ENCODE results near the gene DHDH. TPM values are rescaled to one million over a fixed set of nuclear protein-coding genes. Genes with fewer than 3 reads are reported as not detected.

Gene DHDH
- polyA plus RNA-seq, 3 donors = 0.38 TPM; not detected in 2

DNA sequence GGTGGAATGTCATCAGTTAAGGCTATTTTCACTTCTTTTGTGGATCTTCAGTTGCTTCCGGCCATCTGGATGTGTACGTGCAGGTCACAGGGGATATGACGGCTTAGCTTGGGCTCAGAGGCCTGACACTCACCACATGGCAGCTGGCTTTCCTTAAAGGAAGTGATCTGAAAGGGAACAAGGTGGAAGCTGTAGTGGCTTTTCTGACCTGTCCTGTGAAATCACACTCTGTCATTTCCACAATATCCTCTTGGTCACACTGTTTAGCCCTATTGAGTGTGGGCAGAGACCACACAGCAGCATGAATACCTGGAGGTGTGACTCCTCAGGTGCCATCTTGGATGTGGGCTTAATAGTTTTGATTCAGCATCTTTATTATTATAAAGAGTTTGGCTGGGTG lies 16.7 kb downstream of the DHDH start:
- Histone ChIP-seq H3K4me3 (replicated peaks in 1 of 3; ENCODE audit: low read depth in 2 of 3, low read length in 3 of 3) (no peak overlapping the region), H3K4me1 (ENCODE audit: control insufficient read depth in 1 of 2, insufficient read depth in 2 of 2, low read length in 2 of 2) (peaks cover 5 to 9% of the 10 kb centered on the region in 2 donors), H4K20me1 (ENCODE audit: insufficient read depth, low read length) (no peaks in the 10 kb centered on the region), H3K27ac (ENCODE audit: low read depth in 1 of 2, low read length in 2 of 2) (no peak overlapping the region), H3K79me2 (ENCODE audit: insufficient read depth, low read length) (peaks cover 8% of the 10 kb centered on the region), H3K4me2 (replicated peaks; ENCODE audit: extremely low read depth, low read length, poor library complexity, severe bottlenecking) (no peak overlapping the region), H3K36me3 (replicated peaks in 1 of 2; ENCODE audit: control insufficient read depth in 1 of 2, insufficient read depth in 2 of 2, low read length in 2 of 2) (no peaks in the 10 kb centered on the region), H3K27me3 (ENCODE audit: control insufficient read depth in 2 of 2, insufficient read depth in 2 of 2, low read length in 2 of 2) (no peaks in the 10 kb centered on the region), H2AFZ (ENCODE audit: insufficient read depth, low read depth, low read length, poor library complexity, severe bottlenecking) (no peak overlapping the region), H3K9me3 (replicated peaks in 1 of 2; ENCODE audit: control insufficient read depth in 1 of 2, insufficient read depth in 1 of 2, low read length in 2 of 2) (peaks cover 12 to 27% of the 10 kb centered on the region in 2 donors), H3K9ac (ENCODE audit: insufficient read depth, low read length, poor library complexity, severe bottlenecking) (no peak overlapping the region)
- no peak overlapping the region for H3K4me3 Mint-ChIP-seq
- H3K9me3 Mint-ChIP-seq = peaks cover 14 to 27% (median 22%) of the 10 kb centered on the region in 7 donors
- TF ChIP-seq, protein P1, sequence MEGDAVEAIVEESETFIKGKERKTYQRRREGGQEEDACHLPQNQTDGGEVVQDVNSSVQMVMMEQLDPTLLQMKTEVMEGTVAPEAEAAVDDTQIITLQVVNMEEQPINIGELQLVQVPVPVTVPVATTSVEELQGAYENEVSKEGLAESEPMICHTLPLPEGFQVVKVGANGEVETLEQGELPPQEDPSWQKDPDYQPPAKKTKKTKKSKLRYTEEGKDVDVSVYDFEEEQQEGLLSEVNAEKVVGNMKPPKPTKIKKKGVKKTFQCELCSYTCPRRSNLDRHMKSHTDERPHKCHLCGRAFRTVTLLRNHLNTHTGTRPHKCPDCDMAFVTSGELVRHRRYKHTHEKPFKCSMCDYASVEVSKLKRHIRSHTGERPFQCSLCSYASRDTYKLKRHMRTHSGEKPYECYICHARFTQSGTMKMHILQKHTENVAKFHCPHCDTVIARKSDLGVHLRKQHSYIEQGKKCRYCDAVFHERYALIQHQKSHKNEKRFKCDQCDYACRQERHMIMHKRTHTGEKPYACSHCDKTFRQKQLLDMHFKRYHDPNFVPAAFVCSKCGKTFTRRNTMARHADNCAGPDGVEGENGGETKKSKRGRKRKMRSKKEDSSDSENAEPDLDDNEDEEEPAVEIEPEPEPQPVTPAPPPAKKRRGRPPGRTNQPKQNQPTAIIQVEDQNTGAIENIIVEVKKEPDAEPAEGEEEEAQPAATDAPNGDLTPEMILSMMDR (IDR thresholded peaks at IDR 0.05) = no peak
- H3K27me3 Mint-ChIP-seq (ENCODE audit: low read depth in 3 of 3) = peaks cover 0 to 1% (median 0%) of the 10 kb centered on the region in 3 donors
- H3K4me1 Mint-ChIP-seq = peaks cover 10% of the 10 kb centered on the region
- intact Hi-C loops (cut with micrococcal nuclease) = loop anchor here in 1 of 2 donors (5.0 kb wide), 1 partner anchor 48 kb away; the partner anchor contains the start of gene NUCB1
- DNase-seq = no peak
- peak overlapping the region in 1 of 7 donors; percentile 28 for H3K27ac Mint-ChIP-seq
- 29% methylated on average over 2 of the region's 3 CpGs for WGBS (ENCODE audit: insufficient coverage)
- H3K36me3 Mint-ChIP-seq = no peaks in the 10 kb centered on the region

DNA sequence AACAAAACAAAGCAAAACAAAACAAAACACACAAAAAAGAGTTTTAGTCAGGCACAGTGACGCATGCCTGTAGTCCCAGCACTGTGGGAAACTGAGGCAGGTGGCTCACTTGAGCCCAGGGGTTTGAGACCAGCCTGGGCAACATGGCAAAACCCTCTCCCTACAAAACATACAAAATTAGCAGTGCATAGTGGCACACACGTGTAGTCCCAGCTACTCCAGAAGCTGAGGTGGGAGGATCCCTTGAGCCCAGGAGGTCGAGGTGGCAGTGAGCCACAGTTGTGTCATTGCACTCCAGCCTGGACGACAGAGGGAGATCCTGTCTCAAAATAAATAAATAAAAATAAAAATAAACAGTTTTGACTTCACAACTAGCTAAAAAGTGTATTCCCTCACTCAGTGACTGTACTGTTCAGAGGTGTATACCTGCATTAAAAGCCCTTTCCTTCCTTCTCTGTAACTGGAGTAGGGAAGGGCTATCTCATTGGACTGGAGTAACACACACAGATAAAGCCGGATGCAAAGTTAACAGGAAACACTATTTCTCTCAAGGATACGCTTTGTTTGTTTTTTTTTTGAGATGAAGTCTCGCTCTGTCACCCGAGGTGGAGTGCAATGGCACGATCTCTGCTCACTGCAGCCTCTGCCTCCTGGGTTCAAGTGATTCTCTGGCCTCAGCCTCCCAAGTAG lies 17.5 kb downstream of the DHDH start:
- H3K36me3 ChIP-seq (replicated peaks in 1 of 2; ENCODE audit: control insufficient read depth in 1 of 2, insufficient read depth in 2 of 2, low read length in 2 of 2) = peaks cover 0 to 2% of the 10 kb centered on the region in 2 donors
- TF ChIP-seq, protein P1 (IDR thresholded peaks at IDR 0.05) = no peak
- no peak overlapping the region for H2AFZ ChIP-seq (ENCODE audit: insufficient read depth, low read depth, low read length, poor library complexity, severe bottlenecking)
- peaks cover 12 to 27% of the 10 kb centered on the region in 2 donors for H3K9me3 ChIP-seq (replicated peaks in 1 of 2; ENCODE audit: control insufficient read depth in 1 of 2, insufficient read depth in 1 of 2, low read length in 2 of 2)
- H3K4me3 ChIP-seq (replicated peaks in 1 of 3; ENCODE audit: low read depth in 2 of 3, low read length in 3 of 3) = no peak overlapping the region
- H3K9me3 Mint-ChIP-seq = peaks cover 14 to 27% (median 22%) of the 10 kb centered on the region in 7 donors
- peaks cover 0 to 1% (median 0%) of the 10 kb centered on the region in 3 donors for H3K27me3 Mint-ChIP-seq (ENCODE audit: low read depth in 3 of 3)
- no peak for DNase-seq
- peaks cover 16% of the 10 kb centered on the region for H3K79me2 ChIP-seq (ENCODE audit: insufficient read depth, low read length)
- H3K36me3 Mint-ChIP-seq = peaks cover 2 to 5% of the 10 kb centered on the region in 2 donors
- H3K9ac ChIP-seq (ENCODE audit: insufficient read depth, low read length, poor library complexity, severe bottlenecking) = no peak overlapping the region
- no peak overlapping the region for H3K27ac Mint-ChIP-seq
- H3K27ac ChIP-seq (ENCODE audit: low read depth in 1 of 2, low read length in 2 of 2) = no peak overlapping the region
- H3K4me3 Mint-ChIP-seq = no peak overlapping the region
- H3K4me1 Mint-ChIP-seq = peaks cover 18% of the 10 kb centered on the region
- H3K27me3 ChIP-seq (ENCODE audit: control insufficient read depth in 2 of 2, insufficient read depth in 2 of 2, low read length in 2 of 2) = no peaks in the 10 kb centered on the region
- intact Hi-C loops (cut with micrococcal nuclease) = loop anchor here in 1 of 2 donors (5.0 kb wide), 1 partner anchor 49 kb away; the partner anchor contains the start of gene NUCB1
- 92% methylated on average over 7 of the region's 9 CpGs for WGBS (ENCODE audit: insufficient coverage)
- peaks cover 14 to 17% of the 10 kb centered on the region in 2 donors for H3K4me1 ChIP-seq (ENCODE audit: control insufficient read depth in 1 of 2, insufficient read depth in 2 of 2, low read length in 2 of 2)
- H4K20me1 ChIP-seq (ENCODE audit: insufficient read depth, low read length) = peaks cover 8% of the 10 kb centered on the region
- H3K4me2 ChIP-seq (replicated peaks; ENCODE audit: extremely low read depth, low read length, poor library complexity, severe bottlenecking) = no peak overlapping the region

Data from CD14-positive monocyte (primary cell).